SK-N-DZ (cell line): ENCODE measurements around the gene LORICRIN. TPM values are rescaled to one million over a fixed set of nuclear protein-coding genes. Genes with fewer than 3 reads are reported as not detected.
A peak's percentile ranks its signal among the peaks of the same experiment; 100 is the strongest.

ENCODE experiments used
- DNase-seq: peaks from one replicate; pipeline ENCODE4 v3.0.0-alpha.2; 2015; ENCODE audit warnings: low spot score
- polyA plus RNA-seq, 2 experiments: library from polyadenylated mRNA; depleted of rRNA; stranded (reverse); fragments of >200 nt; gene quantifications; 2 replicates each; pipeline ENCODE4 v1.2.3, GENCODE V29; 2014

The LORICRIN gene, protein sequence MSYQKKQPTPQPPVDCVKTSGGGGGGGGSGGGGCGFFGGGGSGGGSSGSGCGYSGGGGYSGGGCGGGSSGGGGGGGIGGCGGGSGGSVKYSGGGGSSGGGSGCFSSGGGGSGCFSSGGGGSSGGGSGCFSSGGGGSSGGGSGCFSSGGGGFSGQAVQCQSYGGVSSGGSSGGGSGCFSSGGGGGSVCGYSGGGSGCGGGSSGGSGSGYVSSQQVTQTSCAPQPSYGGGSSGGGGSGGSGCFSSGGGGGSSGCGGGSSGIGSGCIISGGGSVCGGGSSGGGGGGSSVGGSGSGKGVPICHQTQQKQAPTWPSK
- not detected in 2 replicates for polyA plus RNA-seq (2014; cell fraction: cytosol; rRNA removed)
- polyA plus RNA-seq (2014; cell fraction: nucleus; rRNA removed): not detected in 2 replicates

DNA sequence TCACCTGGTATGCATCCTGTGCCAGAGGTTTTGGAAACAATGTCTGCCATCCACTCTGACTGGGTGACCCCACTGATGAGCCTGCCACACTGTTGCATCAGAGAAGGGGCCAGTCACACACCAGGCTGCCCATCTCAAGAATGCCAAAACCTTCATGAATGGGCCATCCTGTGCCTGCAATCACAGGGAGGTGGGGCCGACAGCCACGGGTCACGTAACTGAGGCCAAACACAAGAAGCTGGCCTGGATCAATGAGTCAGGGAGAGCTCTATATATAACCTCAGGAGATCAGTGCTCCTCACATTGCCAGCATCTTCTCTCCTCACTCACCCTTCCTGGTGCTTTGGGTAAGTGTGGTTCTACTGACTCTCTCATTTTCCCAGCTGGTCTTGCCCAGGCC is at the start of gene LORICRIN:
TSS of gene LORICRIN (plus strand) at position 301 of the 400 bp plus-strand sequence. CDS start 1,263 bp downstream, outside the sequence.
- no peak for DNase-seq

DNA sequence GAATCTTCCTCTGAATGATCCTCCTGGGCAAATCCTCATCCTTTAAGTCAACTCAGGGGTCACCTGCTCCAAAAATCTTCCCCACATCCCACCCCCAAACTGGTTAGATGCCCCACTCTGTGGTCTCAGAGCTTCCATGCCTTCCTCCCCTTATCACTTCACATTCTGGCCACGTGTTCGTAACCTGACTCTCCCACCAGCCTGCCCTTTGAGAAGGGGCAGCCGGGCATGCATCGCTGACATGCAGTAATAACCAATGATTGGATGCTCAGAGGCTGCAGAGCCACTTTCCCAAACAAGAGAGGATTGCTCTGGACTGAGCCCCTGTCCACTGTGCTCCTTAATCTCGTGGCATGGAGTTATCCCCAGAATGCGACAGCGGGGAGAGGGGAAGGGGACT is 49.3 kb upstream of the LORICRIN start:
- no peak for DNase-seq

DNA sequence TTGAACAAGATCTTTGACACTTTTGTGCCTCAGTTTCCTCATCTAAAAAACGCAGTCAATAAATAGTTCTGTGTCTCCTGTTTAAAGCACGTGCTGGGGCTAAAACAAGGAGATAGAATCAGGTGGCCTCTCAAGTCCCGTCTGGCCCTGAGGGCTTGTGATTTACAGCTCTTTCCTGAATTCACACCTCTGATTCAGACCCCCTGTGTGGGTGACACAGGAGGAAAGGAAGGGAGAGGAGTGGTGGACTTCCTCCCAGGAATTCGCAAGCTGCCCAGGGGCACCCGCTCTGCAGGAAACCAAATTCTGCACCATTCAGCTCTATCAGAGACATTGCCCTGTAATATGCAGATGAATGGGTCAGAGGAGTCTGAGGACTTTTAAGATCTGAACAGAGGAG is 47.3 kb upstream of the LORICRIN start:
- DNase-seq: no peak

DNA sequence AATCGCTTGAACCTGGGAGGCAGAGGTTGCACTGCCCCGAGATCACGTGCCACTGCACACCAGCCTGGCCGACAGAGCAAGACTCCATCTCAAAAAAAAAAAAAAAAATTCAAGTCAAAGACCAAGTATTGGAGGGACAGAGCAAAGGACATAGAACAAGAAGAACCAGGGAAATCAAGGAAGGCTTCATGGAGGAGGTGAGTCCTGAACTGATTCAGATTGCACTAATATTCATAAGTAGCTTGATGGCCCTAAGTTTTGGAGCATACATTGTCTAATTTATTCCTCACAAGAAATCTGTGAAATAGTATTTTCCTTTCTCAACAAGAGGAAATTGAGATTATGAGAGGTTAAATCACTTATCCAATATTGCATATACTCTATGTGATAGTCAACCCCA is 46.0 kb upstream of the LORICRIN start:
- DNase-seq: no peak

DNA sequence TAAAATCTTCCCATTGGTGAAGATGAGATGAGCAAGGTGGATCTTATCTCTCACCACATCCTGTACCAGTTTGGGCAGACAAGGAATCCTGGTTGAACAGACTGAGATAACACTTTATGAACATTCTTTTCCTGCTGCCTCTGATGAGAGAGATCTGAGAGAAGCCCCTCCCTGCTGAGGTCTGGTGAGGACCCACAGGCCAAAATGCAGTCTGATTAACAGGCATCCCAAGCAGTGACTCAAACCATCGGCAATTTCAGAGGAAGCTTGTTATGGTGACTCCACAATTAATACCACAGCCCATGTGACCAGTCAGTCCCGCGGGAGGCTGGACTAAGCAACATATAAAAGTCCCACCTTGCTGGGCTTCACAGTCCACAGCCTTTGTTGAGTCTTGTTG is 42.3 kb upstream of the LORICRIN start, which contains the start of gene PRR9:
TSS of gene PRR9 (plus strand) at position 373 of the 400 bp plus-strand sequence. CDS start 561 bp downstream, outside the sequence.
- no peak for DNase-seq

DNA sequence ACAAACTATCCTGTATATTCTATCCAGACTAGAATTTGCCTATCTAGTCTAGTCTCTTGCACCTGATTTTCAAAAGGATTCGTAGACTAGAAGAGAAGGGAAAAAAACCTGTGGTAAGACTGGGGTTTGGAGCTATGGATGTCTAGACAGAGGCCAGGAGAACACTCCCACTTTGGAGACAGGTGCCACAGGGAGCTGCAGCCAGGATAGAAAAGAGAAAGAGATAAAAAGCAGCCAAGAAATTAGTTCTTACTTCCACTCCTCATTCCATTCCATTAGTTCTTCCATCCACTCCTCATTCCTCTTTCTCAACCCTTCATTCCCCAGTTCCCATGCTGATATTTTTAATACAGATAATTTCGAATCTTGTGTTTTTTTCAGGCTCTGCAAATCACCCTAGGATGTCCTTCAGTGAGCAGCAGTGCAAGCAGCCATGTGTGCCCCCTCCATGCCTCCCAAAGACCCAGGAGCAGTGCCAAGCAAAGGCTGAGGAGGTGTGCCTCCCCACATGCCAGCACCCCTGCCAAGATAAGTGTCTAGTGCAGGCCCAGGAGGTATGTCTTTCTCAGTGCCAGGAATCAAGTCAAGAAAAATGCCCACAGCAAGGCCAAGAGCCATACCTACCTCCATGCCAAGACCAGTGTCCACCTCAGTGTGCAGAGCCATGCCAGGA is 41.6 kb upstream of the LORICRIN start:
- no peak for DNase-seq

DNA sequence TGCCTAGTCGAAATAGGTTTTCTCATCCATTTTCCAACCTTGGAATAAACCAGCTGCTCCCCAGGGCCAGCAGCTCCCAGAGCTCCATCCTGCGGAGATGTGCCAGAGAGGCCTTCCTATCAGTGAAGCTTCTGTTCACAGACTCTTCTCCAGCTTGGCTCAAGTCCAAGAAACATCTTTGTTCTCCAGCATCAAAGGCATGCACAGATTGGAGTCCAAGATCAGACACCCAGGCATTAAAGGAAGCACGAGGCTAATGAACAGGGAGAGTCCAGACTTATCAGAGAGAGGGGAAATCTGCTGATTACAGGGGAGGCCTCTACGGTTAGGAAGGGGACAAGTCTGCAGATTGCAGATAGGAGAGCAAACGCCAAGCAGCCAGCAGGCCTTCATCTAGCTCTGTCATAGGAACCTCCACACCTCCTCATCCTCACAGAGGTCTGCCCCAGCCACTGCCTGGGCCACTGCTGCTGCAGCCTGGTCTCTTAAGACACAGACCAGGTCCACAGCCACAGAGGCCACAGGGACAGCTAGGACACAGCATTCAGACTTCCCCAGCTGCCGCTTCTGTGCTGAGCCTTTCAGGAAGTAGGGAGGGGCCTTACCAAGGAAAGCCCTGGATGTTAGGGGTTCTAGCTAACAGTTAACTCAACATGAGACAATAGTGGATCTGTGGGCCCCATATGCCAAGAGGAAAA is 38.7 kb upstream of the LORICRIN start:
- peak; percentile 17 for DNase-seq

DNA sequence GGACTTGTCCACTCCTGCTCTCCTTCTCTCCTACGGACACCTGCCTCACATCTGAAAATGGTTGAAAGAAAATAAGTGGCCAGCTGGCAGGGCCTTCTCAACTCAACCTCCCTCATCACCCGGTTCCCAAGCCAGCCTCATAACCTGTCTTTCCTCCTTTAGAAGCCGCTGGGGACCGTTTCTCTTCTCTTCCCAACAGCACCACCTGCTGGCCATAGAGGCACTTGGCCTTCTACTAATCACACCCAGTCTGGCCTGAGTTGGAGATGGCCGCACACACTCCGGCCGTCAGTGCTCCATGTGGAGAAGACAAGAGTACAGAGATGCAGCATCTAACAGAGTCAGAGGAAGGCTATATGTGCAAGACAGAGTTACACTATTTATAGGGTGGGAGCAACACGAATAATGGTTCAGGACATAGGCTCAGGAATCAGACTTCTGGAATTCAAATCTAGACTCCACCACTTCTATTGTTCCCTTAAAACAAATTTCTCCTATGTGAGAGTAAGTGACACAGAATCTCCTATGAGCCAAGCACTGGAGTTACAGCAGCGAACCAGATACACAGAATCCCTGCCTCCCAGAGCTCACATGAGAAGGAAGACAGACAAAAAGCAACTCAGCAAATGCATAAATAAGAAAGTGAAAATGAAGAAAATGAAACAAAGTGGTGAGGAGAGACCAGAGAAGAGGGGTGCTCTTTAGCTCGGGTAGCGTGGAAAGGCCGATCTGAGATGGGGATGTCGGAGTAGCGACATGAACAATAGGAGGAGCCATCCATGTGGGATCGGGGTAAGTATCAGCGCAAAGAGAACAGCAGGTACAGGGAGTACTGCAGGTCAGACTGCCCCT is 36.2 kb upstream of the LORICRIN start:
- peak; percentile 56 for DNase-seq

DNA sequence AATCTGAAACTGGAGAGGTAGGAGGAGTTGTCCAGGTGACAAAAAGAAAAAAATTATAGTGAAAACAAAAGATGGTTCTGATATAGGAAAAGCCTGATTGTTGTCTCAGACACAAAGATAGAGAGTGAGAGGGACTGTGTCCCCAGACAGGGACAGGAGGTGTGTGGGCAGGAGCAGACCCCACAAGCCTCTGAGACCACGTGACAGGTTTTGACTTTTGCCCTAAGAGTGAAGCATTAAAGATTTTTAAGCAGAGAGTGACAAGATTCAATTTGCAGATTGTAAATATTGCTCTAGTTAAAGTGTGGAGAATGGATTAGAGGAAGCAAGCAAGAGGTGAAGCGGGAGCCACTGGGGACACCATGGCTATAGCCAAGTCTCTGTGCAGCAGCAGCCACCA is 31.7 kb upstream of the LORICRIN start:
- no peak for DNase-seq

DNA sequence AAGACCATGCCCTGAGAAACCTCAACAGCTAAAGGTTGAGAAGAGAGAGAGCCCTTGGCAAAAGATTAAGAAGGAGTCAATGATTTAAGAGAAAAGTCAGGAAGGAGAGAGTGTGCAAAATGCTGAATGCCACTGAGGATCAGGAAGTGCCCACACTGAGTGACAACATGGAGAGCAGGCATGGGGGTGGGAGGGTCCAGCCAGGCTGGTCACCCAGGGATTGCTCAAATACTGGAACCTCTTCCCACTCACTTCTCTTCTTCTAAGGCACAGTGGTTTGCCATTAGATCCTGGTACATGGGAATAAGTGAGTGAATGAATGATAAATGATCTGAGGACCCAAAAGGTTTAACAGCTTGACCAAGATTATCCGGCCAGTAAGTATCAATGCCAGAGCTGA is 31.0 kb upstream of the LORICRIN start:
- no peak for DNase-seq

DNA sequence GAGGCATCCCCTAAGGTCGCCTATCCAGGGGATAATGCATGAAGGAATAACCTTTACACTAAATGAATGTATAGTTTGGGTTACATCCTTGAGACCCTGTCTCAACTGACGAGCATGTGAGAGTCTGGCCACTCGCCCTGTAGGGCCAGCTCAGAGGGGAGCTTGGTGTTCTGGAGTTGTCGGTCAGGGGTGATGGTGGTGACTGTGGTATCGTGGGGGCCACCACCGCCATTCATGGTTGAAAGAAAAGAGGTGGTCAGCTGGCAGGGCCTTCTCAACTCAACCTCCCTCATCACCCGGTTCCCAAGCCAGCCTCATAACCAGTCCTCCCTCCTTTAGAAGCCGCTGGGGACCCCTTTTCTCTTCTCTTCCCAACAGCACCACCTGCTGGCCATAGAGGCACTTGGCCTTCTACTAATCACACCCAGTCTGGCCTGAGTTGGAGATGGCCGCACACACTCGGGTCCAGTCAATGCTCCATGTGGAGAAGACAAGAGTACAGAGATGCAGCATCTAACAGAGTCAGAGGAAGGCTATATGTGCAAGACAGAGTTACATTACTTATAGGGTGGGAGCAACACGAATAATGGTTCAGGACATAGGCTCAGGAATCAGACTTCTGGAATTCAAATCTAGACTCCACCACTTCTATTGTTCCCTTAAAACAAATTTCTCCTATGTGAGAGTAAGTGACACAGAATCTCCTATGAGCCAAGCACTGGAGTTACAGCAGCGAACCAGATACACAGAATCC is 30.2 kb upstream of the LORICRIN start:
- DNase-seq: peak; percentile 15

DNA sequence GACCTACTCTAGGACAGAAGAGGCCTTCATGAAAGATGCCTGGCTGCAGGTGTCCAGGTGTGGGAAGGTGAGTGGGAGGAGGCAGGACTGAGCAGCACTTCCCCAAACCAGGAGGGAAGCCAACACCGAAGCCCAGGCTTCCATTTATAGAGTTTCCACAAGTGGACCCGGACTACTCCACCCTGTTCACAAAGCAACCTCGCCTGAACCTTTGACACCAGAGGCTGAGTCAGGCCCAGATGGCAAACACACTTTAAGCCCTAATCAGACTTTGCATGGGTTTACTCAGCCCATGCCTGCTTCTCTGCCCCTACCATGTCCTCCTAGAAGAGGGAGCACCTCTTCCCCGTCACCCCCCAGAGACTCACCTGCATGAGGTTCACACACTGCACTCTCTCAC is 28.1 kb upstream of the LORICRIN start:
- DNase-seq: no peak

DNA sequence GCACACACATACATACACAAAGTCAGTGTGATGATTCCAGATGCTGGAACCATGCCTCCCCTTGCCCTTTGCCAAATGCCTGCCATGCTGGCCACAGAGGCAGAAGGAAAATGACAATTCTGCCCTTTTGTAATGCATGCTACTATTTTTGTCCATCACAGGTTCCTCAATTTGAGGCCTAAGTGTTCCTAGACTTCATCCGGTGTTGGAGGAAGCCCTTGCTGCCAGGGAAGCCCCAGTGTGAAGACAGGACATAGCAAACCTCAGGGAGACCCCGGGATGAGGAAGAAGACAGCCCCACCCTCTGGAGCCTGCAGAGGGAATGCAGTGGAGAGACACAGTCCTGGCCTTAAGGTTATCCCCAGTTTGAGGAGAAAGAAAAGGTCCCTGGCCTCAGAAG is 27.7 kb upstream of the LORICRIN start:
- no peak for DNase-seq

DNA sequence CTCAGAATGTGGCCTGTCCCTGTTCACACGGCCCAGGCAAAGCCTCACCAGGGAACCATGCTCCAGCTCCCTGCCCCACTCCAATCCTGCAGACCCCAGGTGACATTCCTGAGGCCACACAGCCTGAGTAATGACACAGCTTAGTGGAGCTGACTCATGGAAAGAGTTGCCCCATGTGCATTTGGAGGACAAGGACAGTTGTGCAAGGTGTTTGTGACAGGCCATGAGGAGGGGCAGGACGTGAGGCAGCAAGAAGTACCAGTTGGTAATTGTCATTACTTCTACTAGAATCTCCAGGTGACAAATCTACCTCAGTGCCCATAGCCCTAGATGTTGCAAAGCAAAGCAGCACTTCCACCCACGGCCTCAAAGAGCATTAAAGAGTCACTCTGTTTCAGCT is 26.9 kb upstream of the LORICRIN start:
- no peak for DNase-seq

DNA sequence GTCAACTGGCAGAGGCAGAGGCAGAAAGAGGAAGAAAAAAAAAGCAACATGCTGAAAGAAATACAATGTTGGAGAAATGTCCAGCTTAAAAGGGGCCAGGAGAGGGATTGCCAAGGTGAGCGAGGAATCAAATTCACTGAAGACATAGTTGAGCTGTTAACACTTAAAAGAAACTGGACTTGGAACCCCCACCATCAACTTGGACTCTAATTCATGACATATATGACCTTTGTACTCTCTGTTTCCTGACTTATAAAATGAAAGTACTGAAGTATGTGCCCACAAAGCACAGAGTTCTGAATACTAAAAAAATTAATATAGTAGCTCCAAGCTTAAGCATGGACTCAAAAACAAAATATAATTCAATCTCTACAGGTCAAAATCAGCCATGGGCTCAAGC is 26.0 kb upstream of the LORICRIN start:
- no peak for DNase-seq

DNA sequence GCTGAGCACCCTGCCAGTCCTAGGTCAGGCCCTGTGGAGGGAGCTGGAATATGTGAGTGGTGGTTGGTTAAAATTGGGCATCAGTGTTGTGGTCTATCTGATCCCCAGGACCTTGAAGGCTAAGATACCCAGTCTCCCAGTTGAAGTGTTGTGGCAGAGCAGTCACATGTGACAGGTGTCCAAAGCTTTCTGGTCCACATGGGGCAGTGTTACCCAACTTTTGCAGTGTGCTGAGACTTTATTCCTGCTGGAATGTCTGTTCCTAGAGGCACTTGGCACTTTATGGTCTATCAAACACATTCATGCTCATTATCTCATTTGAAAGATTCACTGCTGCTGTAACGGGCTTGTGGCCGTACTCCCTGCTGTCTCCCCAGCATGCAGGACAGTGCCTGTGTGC is 21.0 kb upstream of the LORICRIN start:
- DNase-seq: no peak

DNA sequence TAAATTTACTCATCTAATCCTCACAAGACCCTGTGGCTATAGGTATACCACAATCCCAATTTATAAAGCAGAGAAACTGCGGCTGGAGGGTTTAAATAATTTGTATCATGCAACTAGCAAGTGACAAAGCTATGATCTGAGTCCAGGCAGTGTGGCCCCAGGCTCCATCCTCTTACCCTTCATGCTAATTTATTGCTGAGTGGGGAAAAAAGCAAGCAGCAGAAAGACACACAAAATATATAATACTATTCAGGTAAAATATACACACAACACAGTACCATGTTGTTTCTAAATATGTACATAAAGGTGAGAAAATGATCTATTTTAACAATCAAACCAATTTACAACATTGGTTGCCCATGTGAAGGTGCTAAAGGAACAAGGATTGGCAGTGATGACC is 17.3 kb upstream of the LORICRIN start:
- no peak for DNase-seq

DNA sequence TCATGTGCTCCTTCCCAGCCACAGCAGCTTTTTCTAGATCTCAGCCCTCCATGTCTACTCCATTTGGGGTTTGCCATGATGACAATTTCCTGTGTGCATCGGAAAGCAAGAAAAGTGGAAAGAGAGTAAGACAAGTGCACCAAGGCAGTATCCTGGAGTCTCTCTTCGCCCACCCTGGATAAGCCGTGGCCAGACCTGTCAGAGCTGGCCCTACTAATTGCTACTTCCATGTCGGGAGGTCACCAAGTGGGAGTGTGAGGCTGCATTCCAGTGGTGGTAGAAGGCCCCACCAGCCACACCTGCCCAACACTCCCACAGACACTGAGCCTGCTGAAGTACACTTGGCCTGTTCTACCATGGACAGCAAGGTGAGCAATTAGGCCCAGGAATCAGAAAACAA is 14.0 kb upstream of the LORICRIN start:
- no peak for DNase-seq

DNA sequence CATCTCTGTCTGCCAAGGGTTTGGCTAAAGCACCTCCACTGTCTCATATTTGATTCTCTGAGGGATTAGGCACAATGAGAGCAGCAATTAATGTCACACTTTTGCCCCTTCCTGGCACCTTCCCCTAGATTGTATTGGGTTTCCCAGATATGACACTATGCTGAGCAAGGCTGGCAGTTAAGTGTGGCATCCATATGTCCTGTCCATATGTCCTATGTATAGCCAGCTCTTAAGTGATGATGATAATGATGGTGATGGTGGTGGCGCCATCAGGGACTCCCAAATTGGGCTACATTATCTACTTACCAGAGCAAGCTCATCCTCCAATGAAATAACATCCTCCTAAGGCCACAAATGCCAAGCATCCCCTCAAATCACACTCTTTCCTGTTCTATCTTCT is 13.5 kb upstream of the LORICRIN start:
- DNase-seq: no peak

DNA sequence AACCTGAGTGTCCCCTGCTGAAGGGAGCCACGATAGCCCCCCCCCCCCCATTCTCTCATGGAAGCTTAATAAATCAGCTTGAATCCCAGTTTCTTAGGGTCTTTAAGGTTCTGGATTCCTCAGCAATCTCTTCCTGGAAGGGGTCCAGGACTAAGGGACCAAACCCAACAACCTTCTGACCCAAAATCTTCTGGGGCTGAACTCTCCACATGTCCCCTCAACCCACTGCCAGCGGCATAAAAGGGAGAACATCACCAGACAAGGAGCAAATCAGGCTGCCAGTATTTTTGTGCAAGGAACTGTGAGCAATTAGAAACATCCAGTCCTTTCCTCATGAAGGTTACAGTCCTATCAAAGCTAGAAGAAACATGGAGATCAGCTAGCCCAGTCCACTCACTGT is 12.7 kb upstream of the LORICRIN start:
- DNase-seq: no peak
